Measurements from ENCODE around the gene MAP3K15. TPM values are rescaled to one million over a fixed set of nuclear protein-coding genes. Genes with fewer than 3 reads are reported as not detected.

The MAP3K15 gene
- total RNA-seq, 6 donors from 2014 or later = 0.44 to 5.2 (median 1.4) TPM

DNA sequence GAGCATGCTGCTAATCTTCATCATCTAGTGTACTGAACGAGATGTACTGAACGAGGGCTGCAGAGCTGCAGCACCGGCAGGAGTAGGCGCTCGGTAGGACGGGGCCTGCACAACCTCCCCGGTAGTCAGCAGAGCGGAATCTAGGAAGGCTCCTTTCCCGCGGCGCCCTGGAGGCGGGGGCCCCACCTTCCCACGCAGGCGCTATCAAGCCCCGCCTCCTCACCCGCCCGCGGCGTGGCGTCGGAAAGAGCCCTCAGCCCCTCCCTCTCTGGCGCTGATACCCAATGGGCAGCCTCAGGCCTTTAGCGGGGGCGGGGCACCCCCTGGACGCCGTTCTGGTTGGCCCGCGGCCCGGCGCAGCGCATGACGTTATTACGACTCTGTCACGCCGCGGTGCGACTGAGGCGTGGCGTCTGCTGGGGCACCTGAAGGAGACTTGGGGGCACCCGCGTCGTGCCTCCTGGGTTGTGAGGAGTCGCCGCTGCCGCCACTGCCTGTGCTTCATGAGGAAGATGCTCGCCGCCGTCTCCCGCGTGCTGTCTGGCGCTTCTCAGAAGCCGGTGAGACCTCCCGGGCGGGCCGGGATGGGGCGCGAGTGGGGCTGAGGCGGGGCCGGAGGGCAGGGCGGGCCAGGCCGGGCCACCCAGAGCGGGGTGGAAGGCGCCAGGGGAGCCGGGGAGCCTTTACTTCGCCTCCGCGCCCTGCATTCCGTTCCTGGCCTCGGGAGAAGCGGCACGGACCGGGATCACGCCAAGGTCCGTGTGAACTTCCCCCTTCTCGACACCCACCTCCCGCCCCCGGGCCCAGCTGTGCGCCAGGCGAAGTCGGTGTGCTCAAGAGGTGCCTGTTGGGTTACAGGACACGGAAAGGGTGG is 171.5 kb downstream of the MAP3K15 start, which contains the start of gene PDHA1:
PDHA1 (plus strand) TSS at position 393 of the 874 bp plus-strand sequence; CDS start at position 504, 111 bp downstream.
- TF ChIP-seq POLR2A (IDR thresholded peaks at IDR 0.05) = peak in 3 of 4 donors; percentile 33 to 78 (median 53)
- no peak for TF ChIP-seq EP300 (IDR thresholded peaks at IDR 0.05)
- TF ChIP-seq POLR2AphosphoS5 (IDR thresholded peaks at IDR 0.05) = peak; percentile 53 to 79
- Histone ChIP-seq H3K4me1 (peaks cover 0 to 11% (median 7%) of the 10 kb centered on the region in 4 donors), H3K27ac (peak within 1 kb of the TSS; percentile 87 to 90 (median 89)), H3K36me3 (no peaks in the 10 kb centered on the region), H3K27me3 (no peaks in the 10 kb centered on the region), H3K9me3 (no peaks in the 10 kb centered on the region), H3K4me3 (peak within 1 kb of the TSS; percentile 62 to 88 (median 70))
- DNase-seq (peak; percentile 90 to 98), ATAC-seq (ENCODE audit: low FRiP score in 2 of 2) (peak; percentile 97 to 100)
- 37% methylated on average over 61 of the region's 81 CpGs; no CpG with 5 or more reads in 1 of the 2 donors for WGBS, 2 donors

DNA sequence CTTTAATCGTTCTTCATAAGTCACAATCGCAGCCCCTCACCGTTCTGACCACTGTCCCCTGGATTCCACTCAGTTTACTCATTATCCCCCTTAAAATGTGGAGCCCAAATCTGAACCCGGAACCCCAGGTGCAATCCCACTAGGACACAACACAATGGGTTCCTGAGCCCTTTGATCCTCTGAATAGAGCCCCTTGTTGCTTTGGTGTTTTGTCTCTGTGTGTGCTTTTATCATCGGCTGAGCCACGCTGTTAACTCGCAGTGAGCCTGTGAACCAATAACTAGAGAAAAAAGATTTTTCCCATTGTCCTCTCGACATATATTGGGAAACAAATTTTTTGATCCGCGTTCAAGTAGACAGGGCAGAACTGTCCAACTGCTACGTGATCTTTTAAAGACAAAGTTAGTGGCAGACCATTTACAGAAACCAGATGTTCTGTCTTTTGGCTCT is 172.2 kb downstream of the MAP3K15 start:
- ATAC-seq (ENCODE audit: low FRiP score in 2 of 2) = no peak
- Histone ChIP-seq H3K4me3 (peak overlapping the region in 3 of 4 donors; percentile 67 to 88 (median 72)), H3K27me3 (no peaks in the 10 kb centered on the region), H3K9me3 (no peaks in the 10 kb centered on the region), H3K36me3 (no peaks in the 10 kb centered on the region), H3K4me1 (peaks cover 0 to 11% (median 7%) of the 10 kb centered on the region in 4 donors), H3K27ac (peak overlapping the region; percentile 67 to 90 (median 89))
- TF ChIP-seq EP300 (IDR thresholded peaks at IDR 0.05) (no peak), POLR2AphosphoS5 (IDR thresholded peaks at IDR 0.05) (no peak), POLR2A (IDR thresholded peaks at IDR 0.05) (no peak)
- TF ChIP-seq, protein P1, sequence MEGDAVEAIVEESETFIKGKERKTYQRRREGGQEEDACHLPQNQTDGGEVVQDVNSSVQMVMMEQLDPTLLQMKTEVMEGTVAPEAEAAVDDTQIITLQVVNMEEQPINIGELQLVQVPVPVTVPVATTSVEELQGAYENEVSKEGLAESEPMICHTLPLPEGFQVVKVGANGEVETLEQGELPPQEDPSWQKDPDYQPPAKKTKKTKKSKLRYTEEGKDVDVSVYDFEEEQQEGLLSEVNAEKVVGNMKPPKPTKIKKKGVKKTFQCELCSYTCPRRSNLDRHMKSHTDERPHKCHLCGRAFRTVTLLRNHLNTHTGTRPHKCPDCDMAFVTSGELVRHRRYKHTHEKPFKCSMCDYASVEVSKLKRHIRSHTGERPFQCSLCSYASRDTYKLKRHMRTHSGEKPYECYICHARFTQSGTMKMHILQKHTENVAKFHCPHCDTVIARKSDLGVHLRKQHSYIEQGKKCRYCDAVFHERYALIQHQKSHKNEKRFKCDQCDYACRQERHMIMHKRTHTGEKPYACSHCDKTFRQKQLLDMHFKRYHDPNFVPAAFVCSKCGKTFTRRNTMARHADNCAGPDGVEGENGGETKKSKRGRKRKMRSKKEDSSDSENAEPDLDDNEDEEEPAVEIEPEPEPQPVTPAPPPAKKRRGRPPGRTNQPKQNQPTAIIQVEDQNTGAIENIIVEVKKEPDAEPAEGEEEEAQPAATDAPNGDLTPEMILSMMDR (IDR thresholded peaks at IDR 0.05) = no peak
- WGBS, 2 donors = 38 to 56% methylated on average over 11 of the region's 11 CpGs
- no peak for DNase-seq

DNA sequence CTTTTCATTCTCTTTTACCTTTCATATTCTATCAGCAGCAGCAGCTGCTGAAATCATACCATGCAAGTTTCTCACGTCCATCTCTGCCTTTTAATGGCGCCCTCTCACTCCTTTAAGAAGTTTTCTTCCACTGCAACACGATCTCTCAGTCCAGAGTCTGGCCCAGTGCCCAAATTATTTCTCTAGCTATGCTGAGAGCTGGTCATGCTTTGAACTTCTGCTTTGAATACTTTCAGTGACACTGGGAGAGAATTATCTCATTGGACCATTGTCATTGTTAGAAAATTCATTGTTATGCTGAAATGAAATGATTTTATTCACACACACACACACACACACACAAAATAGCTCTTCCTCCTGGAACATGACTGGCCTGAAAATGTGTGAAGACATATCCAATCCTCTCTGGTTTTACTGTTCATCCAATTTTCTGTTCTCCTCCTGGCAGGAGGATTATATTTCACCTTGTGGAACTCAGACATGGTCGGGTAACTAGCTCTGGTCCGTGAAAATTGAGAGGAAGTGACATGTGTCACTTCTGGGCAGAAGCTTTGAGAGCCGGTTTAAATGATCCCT is 172.9 kb downstream of the MAP3K15 start:
- ATAC-seq (ENCODE audit: low FRiP score in 2 of 2) = no peak

DNA sequence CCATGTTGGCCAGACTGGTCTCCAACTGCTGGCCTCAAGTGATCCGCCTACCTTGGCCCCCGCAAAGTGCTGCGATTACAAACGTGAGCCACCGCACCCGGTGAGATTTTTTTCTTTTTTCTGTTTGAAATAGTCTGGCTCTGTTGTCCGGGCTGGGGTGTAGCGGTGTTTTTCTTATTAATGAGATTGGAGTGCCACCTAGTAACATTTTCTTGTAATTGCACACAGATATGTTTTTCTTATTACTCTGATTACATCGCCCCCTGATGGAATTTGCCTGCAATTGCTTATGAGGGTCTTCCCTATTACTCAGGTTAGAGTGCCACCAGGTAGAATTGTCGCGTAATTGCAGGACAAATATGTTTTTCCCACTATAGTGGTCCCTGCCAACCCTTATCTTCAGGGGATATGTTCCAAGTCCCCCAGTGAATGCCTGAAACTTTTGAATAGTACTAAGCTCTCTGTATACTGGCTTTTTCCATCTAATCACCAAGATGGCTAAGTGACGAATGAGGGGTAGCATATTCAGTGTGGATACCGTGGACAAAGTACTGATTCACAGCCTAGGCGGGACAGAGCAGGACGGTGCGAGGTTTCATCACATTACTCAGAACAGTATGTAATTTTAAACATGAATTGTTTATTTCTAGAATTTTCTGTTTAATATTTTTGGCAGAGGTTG is 180.2 kb downstream of the MAP3K15 start:
- no peak for ATAC-seq (ENCODE audit: low FRiP score in 2 of 2)
- Histone ChIP-seq H3K27ac (no peak overlapping the region), H3K9me3 (peaks cover 0 to 10% (median 0%) of the 10 kb centered on the region in 4 donors), H3K27me3 (no peaks in the 10 kb centered on the region), H3K4me1 (no peaks in the 10 kb centered on the region), H3K4me3 (no peak overlapping the region), H3K36me3 (no peaks in the 10 kb centered on the region)
- WGBS, 2 donors = 66 to 69% methylated on average over 16 of the region's 16 CpGs
- TF ChIP-seq EP300 (IDR thresholded peaks at IDR 0.05) = no peak
- TF ChIP-seq, protein P1 (IDR thresholded peaks at IDR 0.05) = peak in 3 of 6 experiments; percentile 7 to 40 (median 19)
- no peak for DNase-seq

More for the DNA sequence above, 172.9 kb downstream of the MAP3K15 start:
- Histone ChIP-seq H3K27me3 (no peaks in the 10 kb centered on the region), H3K4me1 (peaks cover 0 to 11% (median 7%) of the 10 kb centered on the region in 4 donors), H3K36me3 (no peaks in the 10 kb centered on the region), H3K9me3 (no peaks in the 10 kb centered on the region), H3K27ac (peak overlapping the region in 1 of 4 donors; percentile 67), H3K4me3 (no peak overlapping the region)
- WGBS, 2 donors = 54% methylated on average over 6 of the region's 6 CpGs
- no peak for DNase-seq
- TF ChIP-seq POLR2A (IDR thresholded peaks at IDR 0.05) (no peak), POLR2AphosphoS5 (IDR thresholded peaks at IDR 0.05) (no peak), EP300 (IDR thresholded peaks at IDR 0.05) (no peak)
- TF ChIP-seq, protein P1 (IDR thresholded peaks at IDR 0.05) = no peak

Data from upper lobe of left lung (tissue), 6 donors.